ENCODE results near the gene ATP5PD. TPM values are rescaled to one million over a fixed set of nuclear protein-coding genes. Genes with fewer than 3 reads are reported as not detected.

ATP5PD gene
- total RNA-seq, 1 experiment from 2014 or later, result 362 TPM

DNA sequence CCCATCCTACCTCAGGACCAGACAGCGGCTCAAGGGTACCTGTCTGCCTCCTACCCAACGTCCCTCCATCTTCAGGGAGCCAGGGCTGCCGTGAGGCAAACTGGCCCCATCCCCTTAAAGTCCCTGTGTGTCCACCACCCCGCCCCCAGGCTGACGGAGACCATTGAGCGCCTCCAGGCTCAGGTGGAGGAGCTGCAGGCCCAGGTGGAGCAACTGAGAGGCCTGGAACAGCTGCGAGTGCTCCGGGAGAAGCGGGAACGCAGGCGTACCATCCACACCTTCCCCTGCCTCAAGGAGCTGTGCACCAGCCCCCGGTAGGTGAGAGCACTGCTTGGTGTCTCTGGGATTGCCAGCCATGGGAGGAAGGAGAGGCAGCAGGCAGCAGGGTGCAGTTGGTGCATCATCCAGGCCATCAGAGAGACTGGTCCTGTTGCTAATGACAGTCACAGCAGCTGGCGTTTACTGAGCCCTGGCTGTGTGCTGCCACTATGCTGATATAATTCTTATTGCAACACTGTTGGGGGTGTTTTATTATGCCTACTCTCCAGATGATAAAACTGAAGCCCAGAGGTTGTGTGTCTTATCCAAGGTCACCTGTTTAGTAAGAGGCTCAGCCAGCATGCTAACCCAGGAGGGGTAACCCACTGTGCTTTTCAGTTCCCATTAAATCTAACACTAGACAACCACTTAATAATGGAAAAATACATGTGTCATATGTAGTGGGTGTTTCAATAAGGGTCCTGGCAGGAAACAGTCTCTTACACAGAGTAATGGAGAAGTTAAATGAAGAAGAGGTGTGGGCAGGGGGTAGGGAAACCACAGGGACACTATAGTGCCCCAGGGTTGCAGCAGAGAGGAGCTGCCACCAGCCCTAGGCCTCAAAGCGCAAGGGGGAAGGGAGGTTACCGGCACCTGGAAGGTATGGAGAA is 44.6 kb downstream of the ATP5PD start:
- ChIA-PET POLR2A (interaction anchor here (2.3 to 6.2 kb wide), 2 partner anchors 11 to 14 kb away, joined by 8 to 27 read pairs; partner anchors contain the start of genes CDR2L and MRPL58), CTCF (interaction anchor here (1.0 kb wide), 1 partner anchor 14 kb away, joined by 4 read pairs; no protein-coding TSS in a partner anchor)
- H3K27ac Mint-ChIP-seq (ENCODE audit: low read depth, unreplicated experiment), result no peak overlapping the region
- TF ChIP-seq, protein P1, sequence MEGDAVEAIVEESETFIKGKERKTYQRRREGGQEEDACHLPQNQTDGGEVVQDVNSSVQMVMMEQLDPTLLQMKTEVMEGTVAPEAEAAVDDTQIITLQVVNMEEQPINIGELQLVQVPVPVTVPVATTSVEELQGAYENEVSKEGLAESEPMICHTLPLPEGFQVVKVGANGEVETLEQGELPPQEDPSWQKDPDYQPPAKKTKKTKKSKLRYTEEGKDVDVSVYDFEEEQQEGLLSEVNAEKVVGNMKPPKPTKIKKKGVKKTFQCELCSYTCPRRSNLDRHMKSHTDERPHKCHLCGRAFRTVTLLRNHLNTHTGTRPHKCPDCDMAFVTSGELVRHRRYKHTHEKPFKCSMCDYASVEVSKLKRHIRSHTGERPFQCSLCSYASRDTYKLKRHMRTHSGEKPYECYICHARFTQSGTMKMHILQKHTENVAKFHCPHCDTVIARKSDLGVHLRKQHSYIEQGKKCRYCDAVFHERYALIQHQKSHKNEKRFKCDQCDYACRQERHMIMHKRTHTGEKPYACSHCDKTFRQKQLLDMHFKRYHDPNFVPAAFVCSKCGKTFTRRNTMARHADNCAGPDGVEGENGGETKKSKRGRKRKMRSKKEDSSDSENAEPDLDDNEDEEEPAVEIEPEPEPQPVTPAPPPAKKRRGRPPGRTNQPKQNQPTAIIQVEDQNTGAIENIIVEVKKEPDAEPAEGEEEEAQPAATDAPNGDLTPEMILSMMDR (IDR thresholded peaks at IDR 0.05; ENCODE audit: unreplicated experiment), result no peak
- BruUV-seq (replicated peaks), result no TSS peak
- H3K27me3 Mint-ChIP-seq (ENCODE audit: insufficient read depth, unreplicated experiment), result no peaks in the 10 kb centered on the region
- no peak for DNase-seq (ENCODE audit: unreplicated experiment)
- H3K4me1 Mint-ChIP-seq (ENCODE audit: insufficient read depth, unreplicated experiment), result no peaks in the 10 kb centered on the region
- H3K4me3 Mint-ChIP-seq (ENCODE audit: unreplicated experiment), result no peak overlapping the region
- peaks cover 16% of the 10 kb centered on the region for H3K36me3 Mint-ChIP-seq (ENCODE audit: insufficient read depth, unreplicated experiment)
- intact Hi-C loops (cut with micrococcal nuclease), result no loop called here
- no peaks in the 10 kb centered on the region for H3K9me3 Mint-ChIP-seq (ENCODE audit: unreplicated experiment)

DNA sequence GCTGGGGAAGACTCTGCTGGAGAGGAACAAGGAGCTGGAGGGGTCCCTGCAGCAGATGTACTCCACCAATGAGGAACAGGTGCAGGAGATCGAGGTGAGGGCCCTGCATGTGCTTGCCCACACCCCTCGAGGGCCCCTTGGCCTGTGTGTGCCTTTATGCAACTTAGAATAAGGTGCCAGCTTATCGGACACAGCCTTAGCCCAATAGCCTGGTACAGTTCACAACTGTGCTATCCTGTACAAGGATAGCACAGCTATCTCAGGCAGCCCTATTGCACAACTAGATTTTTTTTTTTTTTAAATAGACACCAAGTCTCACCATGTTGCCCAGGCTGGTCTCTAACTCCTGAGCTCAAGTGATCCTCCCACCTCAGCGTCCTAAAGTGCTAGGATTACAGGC is 47.2 kb downstream of the ATP5PD start:
- ChIA-PET POLR2A (interaction anchor here (1.2 to 6.2 kb wide), 2 partner anchors 11 to 13 kb away, joined by 3 to 27 read pairs; partner anchors contain the start of gene MRPL58), CTCF (interaction anchor here (0.6 to 1.8 kb wide), 4 partner anchors 11 to 336 kb away, joined by 3 to 6 read pairs (median 4); no protein-coding TSS in a partner anchor)
- intact Hi-C loops (cut with micrococcal nuclease), result no loop called here
- BruUV-seq (replicated peaks), result no TSS peak
- no peaks in the 10 kb centered on the region for H3K27me3 Mint-ChIP-seq (ENCODE audit: insufficient read depth, unreplicated experiment)
- TF ChIP-seq, protein P1 (IDR thresholded peaks at IDR 0.05; ENCODE audit: unreplicated experiment), result no peak
- no peak overlapping the region for H3K4me3 Mint-ChIP-seq (ENCODE audit: unreplicated experiment)
- H3K36me3 Mint-ChIP-seq (ENCODE audit: insufficient read depth, unreplicated experiment), result peaks cover 16% of the 10 kb centered on the region
- no peak for DNase-seq (ENCODE audit: unreplicated experiment)
- no peaks in the 10 kb centered on the region for H3K4me1 Mint-ChIP-seq (ENCODE audit: insufficient read depth, unreplicated experiment)
- H3K27ac Mint-ChIP-seq (ENCODE audit: low read depth, unreplicated experiment), result no peak overlapping the region
- no peaks in the 10 kb centered on the region for H3K9me3 Mint-ChIP-seq (ENCODE audit: unreplicated experiment)

DNA sequence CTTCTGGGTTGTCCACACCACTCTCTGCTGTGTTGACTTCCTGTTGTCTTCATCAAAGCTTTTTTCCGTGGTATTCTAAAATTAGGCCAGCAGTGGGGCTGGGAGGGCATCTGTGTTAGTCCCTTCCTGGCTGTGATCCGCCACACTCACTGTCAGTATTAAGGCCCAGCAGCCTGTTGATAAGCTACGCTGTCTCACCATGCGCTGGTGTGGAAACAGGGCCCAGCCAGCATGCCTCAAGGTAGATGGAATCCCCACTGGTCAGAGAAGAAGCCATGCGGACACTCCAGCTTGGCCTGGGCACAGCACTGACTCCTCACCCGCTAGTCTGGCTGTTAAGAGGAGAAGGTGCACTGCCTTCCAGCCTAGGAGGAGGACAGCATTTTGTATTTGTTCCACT is 48.0 kb downstream of the ATP5PD start:
- BruUV-seq (replicated peaks), result no TSS peak
- H3K27ac Mint-ChIP-seq (ENCODE audit: low read depth, unreplicated experiment), result no peak overlapping the region
- peaks cover 16% of the 10 kb centered on the region for H3K36me3 Mint-ChIP-seq (ENCODE audit: insufficient read depth, unreplicated experiment)
- intact Hi-C loops (cut with micrococcal nuclease), result no loop called here
- no peak overlapping the region for H3K4me3 Mint-ChIP-seq (ENCODE audit: unreplicated experiment)
- POLR2A ChIA-PET, result interaction anchor here (1.2 to 6.2 kb wide), 2 partner anchors 12 to 14 kb away, joined by 3 to 27 read pairs; partner anchors contain the start of gene MRPL58
- DNase-seq (ENCODE audit: unreplicated experiment), result no peak
- CTCF ChIA-PET, result interaction anchor here (0.6 to 1.8 kb wide), 4 partner anchors 10 to 327 kb away, joined by 3 to 6 read pairs (median 4); no protein-coding TSS in a partner anchor
- TF ChIP-seq, protein P1 (IDR thresholded peaks at IDR 0.05; ENCODE audit: unreplicated experiment), result no peak
- H3K9me3 Mint-ChIP-seq (ENCODE audit: unreplicated experiment), result no peaks in the 10 kb centered on the region
- no peaks in the 10 kb centered on the region for H3K27me3 Mint-ChIP-seq (ENCODE audit: insufficient read depth, unreplicated experiment)
- H3K4me1 Mint-ChIP-seq (ENCODE audit: insufficient read depth, unreplicated experiment), result peaks cover 2% of the 10 kb centered on the region

DNA sequence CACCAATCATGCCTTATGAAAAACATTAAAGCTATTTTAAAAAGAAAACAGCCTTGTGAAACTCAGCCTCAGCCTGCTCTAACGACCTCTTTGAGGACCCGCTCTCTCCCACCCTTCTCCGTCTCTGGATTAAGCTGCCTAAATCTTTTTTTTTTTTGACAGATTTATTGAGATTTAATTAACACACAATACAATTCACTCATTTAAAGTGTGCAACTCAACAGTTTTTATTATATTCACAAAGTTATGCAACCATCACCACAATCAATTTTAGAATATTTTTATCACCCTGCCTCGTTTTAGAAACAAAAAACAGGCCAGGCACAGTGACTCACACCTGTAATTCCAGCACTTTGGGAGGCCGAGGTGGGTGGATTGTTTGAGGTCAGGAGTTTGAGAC is 50.9 kb downstream of the ATP5PD start:
- Mint-ChIP-seq H3K4me3 (ENCODE audit: unreplicated experiment) (no peak overlapping the region), H3K4me1 (ENCODE audit: insufficient read depth, unreplicated experiment) (peaks cover 25% of the 10 kb centered on the region), H3K9me3 (ENCODE audit: unreplicated experiment) (no peaks in the 10 kb centered on the region), H3K27me3 (ENCODE audit: insufficient read depth, unreplicated experiment) (no peaks in the 10 kb centered on the region), H3K27ac (ENCODE audit: low read depth, unreplicated experiment) (no peak overlapping the region), H3K36me3 (ENCODE audit: insufficient read depth, unreplicated experiment) (no peaks in the 10 kb centered on the region)
- BruUV-seq (replicated peaks), result no TSS peak
- TF ChIP-seq, protein P1 (IDR thresholded peaks at IDR 0.05; ENCODE audit: unreplicated experiment), result no peak
- POLR2A ChIA-PET, result interaction anchor here (0.7 to 10.4 kb wide), 2 partner anchors 14 to 176 kb away, joined by 3 to 228 read pairs; partner anchors contain the start of gene MRPL58
- intact Hi-C loops (cut with micrococcal nuclease), result no loop called here
- no peak for DNase-seq (ENCODE audit: unreplicated experiment)
- CTCF ChIA-PET, result interaction anchor here (0.6 to 1.7 kb wide), 3 partner anchors 34 to 408 kb away, joined by 3 to 9 read pairs (median 8); no protein-coding TSS in a partner anchor

All from MCF 10A (cell line).